GM12892 (cell line): ENCODE data around the gene LMBRD1.

Experiments used
- POLR2AphosphoS5 ChIP-seq: IDR thresholded peaks from 2 replicates; pipeline ENCODE4 v1.6.1; 2011; ENCODE audit warnings: low read depth, low read length, control low read depth
- TAF1 ChIP-seq: IDR thresholded peaks from 2 replicates; pipeline ENCODE4 v1.6.1; 2011; ENCODE audit warnings: low read depth, mild to moderate bottlenecking, control low read depth, low read length, borderline replicate concordance

DNA sequence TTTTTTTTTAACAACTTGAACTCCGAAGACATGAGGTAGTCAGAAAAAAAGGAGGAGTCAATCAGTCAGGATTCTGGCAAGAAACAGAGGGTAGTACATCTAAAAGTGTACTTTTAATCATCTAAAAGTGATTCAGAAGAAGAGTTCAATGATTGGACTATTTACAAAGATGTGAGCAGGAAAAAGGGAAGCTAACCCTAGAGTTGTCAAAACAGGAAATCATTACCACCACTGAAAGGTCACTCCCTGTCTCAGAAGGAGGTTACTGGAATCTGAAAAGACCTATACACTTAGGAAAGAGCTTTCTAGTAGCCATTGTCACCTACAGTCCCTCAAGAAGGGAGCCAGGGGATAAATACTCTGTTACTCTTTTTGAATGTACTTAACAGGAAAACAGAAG is 16.7 kb upstream of the LMBRD1 start:
- TF ChIP-seq TAF1, result no peak
- TF ChIP-seq POLR2AphosphoS5, result no peak
